BLaER1 (cell line): ENCODE results near the gene POMT2.
"Not testable (repeated sequence)": the region's sequence is repeated elsewhere in the genome, so short reads cannot be mapped to it uniquely, and the experiment has no call there.

Source experiments
- H3K27ac ChIP-seq: shearing (Covaris generic); formaldehyde crosslinking; 2 replicates; pipeline ENCODE4 v1.8.1; 2022
- H3K27me3 ChIP-seq: shearing (Covaris generic); formaldehyde crosslinking; 2 replicates; pipeline ENCODE4 v1.8.1; 2022
- H3K36me3 ChIP-seq: shearing (Covaris generic); formaldehyde crosslinking; 2 replicates; pipeline ENCODE4 v1.8.1; 2022
- H3K4me1 ChIP-seq: shearing (Covaris generic); formaldehyde crosslinking; 2 replicates; pipeline ENCODE4 v1.8.1; 2022
- H3K4me2 ChIP-seq: shearing (Covaris generic); formaldehyde crosslinking; 2 replicates; pipeline ENCODE4 v1.8.1; 2022
- H3K4me3 ChIP-seq: shearing (Covaris generic); formaldehyde crosslinking; 2 replicates; pipeline ENCODE4 v1.8.1; 2022
- H3K9ac ChIP-seq: shearing (Covaris generic); formaldehyde crosslinking; 2 replicates; pipeline ENCODE4 v1.8.1; 2022
- H3K9me3 ChIP-seq: shearing (Covaris generic); formaldehyde crosslinking; 2 replicates; pipeline ENCODE4 v1.8.1; 2022
- H4K20me1 ChIP-seq: shearing (Covaris generic); formaldehyde crosslinking; 2 replicates; pipeline ENCODE4 v1.8.1; 2022
- Cebpa-rat ChIP-seq: shearing (Covaris generic); IDR thresholded peaks from 2 replicates; pipeline ENCODE4 v1.8.1; 2022

The POMT2 gene

DNA sequence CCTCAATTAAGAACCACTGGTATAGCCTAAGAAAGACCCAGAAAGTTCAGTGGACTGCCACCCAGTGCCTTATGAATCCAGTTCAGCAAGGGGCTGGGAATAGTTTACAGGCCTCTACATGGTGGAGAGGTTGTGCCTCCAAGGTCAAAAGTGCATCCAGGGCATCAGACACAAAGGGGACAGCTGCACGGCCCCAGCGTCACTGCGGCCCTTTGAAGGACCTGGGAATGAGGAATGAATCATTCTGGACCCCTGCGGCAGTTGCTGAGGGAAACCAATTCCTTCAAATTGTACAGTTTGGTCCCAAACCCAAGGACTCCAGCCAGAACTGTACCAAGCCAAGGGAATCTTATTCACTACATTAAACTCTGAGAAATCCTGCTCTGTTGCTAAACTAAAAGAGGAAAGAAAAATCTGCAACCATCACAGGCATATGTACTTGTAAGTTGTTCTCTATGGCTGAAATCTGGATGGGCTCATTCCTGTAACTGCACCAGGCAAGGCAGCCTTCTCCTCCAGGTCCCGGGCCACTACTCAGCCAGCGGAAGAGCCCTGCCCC, 38.8 kb downstream of the POMT2 start:
- no peak overlapping the region for H3K9ac ChIP-seq
- no peak overlapping the region for H3K4me3 ChIP-seq
- H3K27ac ChIP-seq: no peak overlapping the region
- no peaks in the 10 kb centered on the region for H3K4me1 ChIP-seq
- no peaks in the 10 kb centered on the region for H3K27me3 ChIP-seq
- no peaks in the 10 kb centered on the region for H4K20me1 ChIP-seq
- H3K36me3 ChIP-seq: peaks cover 56% of the 10 kb centered on the region
- no peak for TF ChIP-seq Cebpa-rat
- H3K9me3 ChIP-seq: no peaks in the 10 kb centered on the region
- H3K4me2 ChIP-seq: no peak overlapping the region

DNA sequence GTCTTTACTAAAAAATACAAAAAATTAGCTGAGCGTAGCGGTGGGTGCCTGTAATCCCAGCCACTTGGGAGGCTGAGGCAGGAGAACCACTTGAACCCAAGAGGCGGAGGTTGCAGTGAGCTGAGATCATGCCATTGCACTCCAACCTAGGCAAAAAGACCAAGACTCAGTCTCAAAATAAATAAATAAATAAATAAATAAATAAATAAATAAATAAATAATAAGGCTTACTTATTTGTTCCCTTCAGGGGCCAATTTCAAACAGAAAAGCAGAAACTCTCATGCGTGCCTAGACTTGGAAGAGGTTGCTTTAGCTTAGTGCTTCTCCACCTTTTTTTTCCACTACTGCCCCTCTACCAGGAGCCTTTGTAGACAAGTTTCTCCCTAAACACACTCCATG, 39.8 kb downstream of the POMT2 start:
- H3K4me1 ChIP-seq, H3K4me2 ChIP-seq, H3K4me3 ChIP-seq, H3K9me3 ChIP-seq, H3K27me3 ChIP-seq, H3K27ac ChIP-seq, H4K20me1 ChIP-seq, H3K9ac ChIP-seq: not testable (repeated sequence)
- peaks cover 47% of the 10 kb centered on the region for H3K36me3 ChIP-seq

DNA sequence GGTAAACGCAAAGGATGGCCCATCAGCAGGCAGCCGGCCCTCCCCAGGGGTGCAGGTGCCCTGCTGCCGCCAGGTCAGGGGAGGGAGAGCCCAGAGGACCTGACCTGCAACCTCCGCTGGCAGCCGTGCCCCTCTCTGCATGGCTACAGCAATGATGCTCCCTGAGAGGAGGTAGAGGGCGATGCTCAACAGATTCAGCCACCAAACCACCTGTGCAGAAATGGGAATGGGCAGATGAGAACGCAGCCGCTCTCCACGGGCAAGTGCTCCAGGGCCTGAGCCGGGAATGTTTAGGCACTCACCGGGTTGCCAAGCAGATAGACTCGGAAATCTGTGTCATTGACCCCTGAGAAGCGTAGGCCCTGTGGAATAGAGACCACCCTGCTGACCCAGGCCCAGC, 41.0 kb downstream of the POMT2 start:
- TF ChIP-seq Cebpa-rat: no peak
- no peak overlapping the region for H3K27ac ChIP-seq
- H3K9me3 ChIP-seq: no peaks in the 10 kb centered on the region
- H3K27me3 ChIP-seq: no peaks in the 10 kb centered on the region
- H3K36me3 ChIP-seq: peaks cover 37% of the 10 kb centered on the region
- H3K4me1 ChIP-seq: peaks cover 6% of the 10 kb centered on the region; the same call in 1 of the 2 replicates
- no peak overlapping the region for H3K4me2 ChIP-seq
- no peak overlapping the region for H3K9ac ChIP-seq
- no peak overlapping the region for H3K4me3 ChIP-seq
- H4K20me1 ChIP-seq: no peaks in the 10 kb centered on the region

DNA sequence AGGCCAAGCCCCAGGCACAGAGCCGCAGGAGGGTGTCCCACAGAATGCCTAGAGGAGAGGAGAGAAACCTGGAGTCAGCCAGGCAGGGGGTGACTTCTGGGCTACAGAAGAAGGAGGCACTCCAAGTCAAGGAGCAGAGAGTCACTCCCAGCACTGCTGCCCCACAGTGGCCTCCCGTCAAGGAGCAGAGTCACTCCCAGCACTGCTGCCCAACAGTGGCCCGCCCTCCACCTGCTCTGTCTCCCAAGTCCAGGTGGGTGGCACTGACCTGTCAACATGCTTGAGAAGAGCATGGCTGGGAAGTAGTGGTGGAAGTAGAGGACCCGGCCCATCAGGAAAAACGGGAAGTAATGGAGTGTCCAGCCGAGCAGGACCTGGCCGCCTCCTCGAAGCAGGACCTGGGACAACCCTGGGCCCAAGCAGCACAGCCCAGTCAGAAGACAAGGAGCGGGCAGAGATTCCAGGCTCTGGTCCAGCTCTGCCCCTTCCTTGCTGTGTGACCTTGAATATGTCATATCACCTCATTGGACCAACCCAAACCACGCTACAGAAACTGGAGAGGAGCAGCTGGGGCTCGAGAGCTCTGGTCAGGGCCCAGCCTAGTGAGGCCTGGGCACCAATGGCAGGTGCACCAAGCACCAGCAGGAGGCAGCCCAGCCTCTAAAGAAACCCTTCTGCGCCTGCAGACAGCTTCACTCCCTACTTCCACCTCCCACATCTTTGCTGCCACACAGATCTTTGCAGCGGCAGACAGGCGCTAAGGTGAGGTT, 42.0 kb downstream of the POMT2 start:
- no peaks in the 10 kb centered on the region for H3K27me3 ChIP-seq
- H4K20me1 ChIP-seq: no peaks in the 10 kb centered on the region
- H3K9ac ChIP-seq: no peak overlapping the region
- TF ChIP-seq Cebpa-rat: no peak
- H3K9me3 ChIP-seq: no peaks in the 10 kb centered on the region
- H3K36me3 ChIP-seq: peaks cover 26% of the 10 kb centered on the region
- H3K27ac ChIP-seq: no peak overlapping the region
- no peak overlapping the region for H3K4me3 ChIP-seq
- peaks cover 16% of the 10 kb centered on the region for H3K4me1 ChIP-seq
- no peak overlapping the region for H3K4me2 ChIP-seq

DNA sequence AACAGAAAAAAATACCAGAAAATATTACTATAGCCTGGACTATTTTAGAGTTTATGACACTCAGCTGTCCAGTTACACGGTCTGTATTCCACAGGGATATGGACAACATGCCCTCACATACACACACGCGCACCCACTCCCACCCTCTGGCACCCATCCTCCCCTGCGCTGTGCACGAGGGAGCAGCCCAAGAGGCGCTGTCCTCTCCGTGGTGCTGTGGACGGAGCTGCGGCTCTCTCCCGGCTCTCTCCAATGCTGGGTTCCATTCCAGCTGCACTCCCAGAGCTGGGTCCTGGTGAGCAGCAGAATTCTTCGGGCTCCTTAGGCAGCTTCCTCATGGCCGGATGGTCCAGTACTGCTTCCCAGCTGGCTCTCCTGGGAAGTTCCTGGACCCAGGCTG, 43.7 kb downstream of the POMT2 start:
- Histone ChIP-seq H4K20me1 (no peaks in the 10 kb centered on the region), H3K9ac (no peak overlapping the region), H3K36me3 (peaks cover 20% of the 10 kb centered on the region; the same call in 1 of the 2 replicates), H3K4me3 (no peak overlapping the region), H3K4me2 (no peak overlapping the region), H3K27me3 (peaks cover 9% of the 10 kb centered on the region), H3K9me3 (no peaks in the 10 kb centered on the region), H3K4me1 (peaks cover 24% of the 10 kb centered on the region), H3K27ac (no peak overlapping the region)
- no peak for TF ChIP-seq Cebpa-rat

DNA sequence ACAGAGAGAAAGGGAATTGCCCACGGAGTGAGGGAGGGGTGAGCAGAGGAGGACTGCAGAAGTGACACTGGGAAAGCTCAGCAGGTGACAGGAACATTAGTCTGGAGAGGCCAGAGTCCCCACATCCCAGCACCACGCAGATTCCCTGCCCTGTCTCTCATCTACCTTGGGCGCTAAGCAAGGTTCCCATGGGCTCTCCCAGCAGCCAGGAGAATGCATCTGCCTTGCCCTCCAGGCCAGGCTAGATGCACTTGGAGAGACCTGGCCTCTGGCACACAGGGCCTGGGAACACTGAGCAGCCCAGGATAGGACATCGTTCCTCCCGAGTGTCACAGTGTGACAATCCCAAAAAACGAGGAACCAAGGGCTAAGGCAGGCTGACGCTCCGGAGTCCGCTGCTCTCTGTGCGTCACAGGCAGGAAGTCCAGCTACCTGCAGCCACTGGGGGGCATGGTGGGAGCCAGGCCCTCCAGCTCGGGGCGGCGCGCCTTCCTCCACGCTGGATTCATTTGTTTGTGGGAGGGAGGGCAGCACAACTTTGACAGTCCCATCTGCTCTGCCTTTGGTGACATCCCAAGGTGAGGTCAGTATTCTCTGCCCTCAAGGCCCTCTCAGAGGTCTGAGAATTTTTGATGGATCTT, 44.3 kb downstream of the POMT2 start:
- Histone ChIP-seq H4K20me1 (no peaks in the 10 kb centered on the region), H3K27me3 (peaks cover 15% of the 10 kb centered on the region), H3K36me3 (peaks cover 20% of the 10 kb centered on the region; the same call in 1 of the 2 replicates), H3K4me3 (no peak overlapping the region), H3K9me3 (no peaks in the 10 kb centered on the region), H3K4me2 (no peak overlapping the region), H3K4me1 (peaks cover 24% of the 10 kb centered on the region), H3K9ac (no peak overlapping the region), H3K27ac (no peak overlapping the region)
- TF ChIP-seq Cebpa-rat: no peak

DNA sequence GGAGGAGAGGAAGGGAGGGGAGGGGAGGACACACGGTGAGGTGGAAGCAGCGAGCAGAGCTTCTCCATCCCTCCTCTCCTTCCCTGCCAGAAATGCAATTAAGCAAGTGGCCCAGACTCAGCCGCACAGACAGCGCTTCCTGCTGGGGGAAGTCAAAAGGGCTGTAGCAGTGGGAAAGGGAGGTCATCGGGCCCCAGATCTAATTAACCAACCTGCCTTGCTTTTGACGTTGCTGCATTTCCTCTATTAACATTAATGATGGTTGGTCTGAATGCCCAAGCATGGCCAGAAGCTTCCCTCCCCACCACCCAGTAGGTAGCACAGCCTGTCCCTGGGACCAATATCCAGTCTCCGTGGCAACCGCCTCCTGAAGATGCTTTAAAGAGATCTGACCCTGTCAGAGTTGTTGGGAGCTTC, 45.1 kb downstream of the POMT2 start:
- H3K9ac ChIP-seq: no peak overlapping the region
- H3K36me3 ChIP-seq: peaks cover 20% of the 10 kb centered on the region; the same call in 1 of the 2 replicates
- peaks cover 23% of the 10 kb centered on the region for H3K27me3 ChIP-seq
- no peak overlapping the region for H3K4me3 ChIP-seq
- peaks cover 8% of the 10 kb centered on the region; the same call in 1 of the 2 replicates for H4K20me1 ChIP-seq
- peaks cover 32% of the 10 kb centered on the region for H3K4me1 ChIP-seq
- H3K27ac ChIP-seq: no peak overlapping the region
- H3K4me2 ChIP-seq: no peak overlapping the region
- no peaks in the 10 kb centered on the region for H3K9me3 ChIP-seq
- TF ChIP-seq Cebpa-rat: no peak

DNA sequence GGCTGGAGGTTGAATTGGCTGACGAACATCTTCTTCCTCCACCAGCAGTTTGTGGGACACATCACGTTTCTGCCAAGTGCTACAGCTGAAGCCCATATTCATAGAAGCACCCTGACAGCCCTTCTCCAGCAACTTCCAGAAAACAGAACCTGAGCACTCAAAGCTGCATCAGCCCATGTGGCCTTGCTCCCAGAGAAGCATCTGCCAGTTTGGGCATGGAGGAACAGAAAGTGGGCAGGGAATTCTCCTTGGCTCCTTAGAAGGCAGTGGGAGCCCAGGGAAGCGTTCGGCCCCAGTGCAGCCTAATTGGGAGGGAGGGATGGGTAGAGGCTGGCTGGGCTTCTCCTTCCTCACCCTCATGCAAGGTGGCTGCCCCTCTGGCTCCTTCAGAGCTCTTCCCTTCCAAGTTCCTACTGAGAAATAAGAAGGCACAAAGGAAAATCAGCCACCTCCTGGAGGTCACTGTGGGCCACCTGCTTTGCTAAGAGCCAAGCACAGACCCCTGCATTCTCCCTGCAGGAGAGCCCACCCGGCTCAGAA, 45.6 kb downstream of the POMT2 start:
- Histone ChIP-seq H3K27me3 (peaks cover 28% of the 10 kb centered on the region), H3K36me3 (peaks cover 20% of the 10 kb centered on the region; the same call in 1 of the 2 replicates), H3K4me1 (peaks cover 37% of the 10 kb centered on the region), H3K4me2 (no peak overlapping the region), H4K20me1 (peaks cover 12% of the 10 kb centered on the region; the same call in 1 of the 2 replicates), H3K27ac (no peak overlapping the region), H3K4me3 (no peak overlapping the region), H3K9ac (no peak overlapping the region), H3K9me3 (no peaks in the 10 kb centered on the region)
- TF ChIP-seq Cebpa-rat: no peak

DNA sequence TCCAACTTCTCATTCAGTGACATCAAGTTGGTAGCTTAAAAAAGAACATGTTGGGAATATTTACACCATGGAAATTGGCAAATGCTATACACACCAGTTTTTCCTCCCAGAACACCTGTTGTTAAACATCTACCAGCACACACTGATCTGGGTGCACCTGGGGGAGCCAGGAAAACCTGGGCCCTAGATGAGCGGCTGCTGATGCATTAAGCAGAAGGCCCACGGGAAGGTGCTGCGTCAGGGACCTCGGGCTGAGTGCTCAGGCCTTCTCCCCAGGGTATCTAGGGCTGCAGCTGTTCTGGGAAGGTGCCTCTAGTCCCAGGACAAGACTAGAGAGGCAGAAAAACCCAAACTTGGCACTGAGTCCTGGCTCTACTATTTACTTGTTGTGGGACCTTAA, 46.9 kb downstream of the POMT2 start:
- TF ChIP-seq Cebpa-rat: no peak
- Histone ChIP-seq H4K20me1 (peaks cover 12% of the 10 kb centered on the region; the same call in 1 of the 2 replicates), H3K9ac (no peak overlapping the region), H3K4me1 (peaks cover 50% of the 10 kb centered on the region), H3K4me3 (no peak overlapping the region), H3K27me3 (peaks cover 41% of the 10 kb centered on the region), H3K27ac (no peak overlapping the region), H3K36me3 (peaks cover 8% of the 10 kb centered on the region; the same call in 1 of the 2 replicates), H3K9me3 (no peaks in the 10 kb centered on the region), H3K4me2 (peak overlapping the region; percentile 59)

DNA sequence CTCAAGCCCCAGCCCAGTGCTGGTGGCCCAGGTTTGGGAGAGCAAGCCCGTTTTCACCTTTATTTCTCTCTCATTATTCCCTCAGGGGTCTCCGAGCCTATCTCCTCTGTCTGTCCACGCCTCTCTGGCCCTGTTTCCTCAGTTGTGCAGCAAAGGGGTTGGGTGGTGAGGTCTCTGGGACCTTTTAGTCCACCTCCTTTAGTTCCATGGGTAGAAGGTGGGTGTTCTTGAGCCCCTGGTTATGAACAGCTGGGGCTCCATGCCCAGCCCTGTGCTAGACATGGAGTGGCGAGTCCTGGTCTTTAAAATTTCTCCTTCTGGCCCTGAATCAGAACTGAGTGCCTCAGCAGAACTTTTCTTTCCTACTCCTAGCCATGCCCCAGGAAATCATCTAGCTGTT, 48.4 kb downstream of the POMT2 start:
- H3K27ac ChIP-seq: no peak overlapping the region
- peaks cover 12% of the 10 kb centered on the region; the same call in 1 of the 2 replicates for H4K20me1 ChIP-seq
- H3K4me1 ChIP-seq: peaks cover 58% of the 10 kb centered on the region
- peaks cover 9% of the 10 kb centered on the region for H3K9me3 ChIP-seq
- peaks cover 55% of the 10 kb centered on the region for H3K27me3 ChIP-seq
- TF ChIP-seq Cebpa-rat: no peak
- no peak overlapping the region for H3K9ac ChIP-seq
- no peaks in the 10 kb centered on the region for H3K36me3 ChIP-seq
- no peak overlapping the region for H3K4me2 ChIP-seq
- no peak overlapping the region for H3K4me3 ChIP-seq
